HG03469 (cell line): ENCODE measurements around the gene SSNA1.
"Not testable (repeated sequence)": the region's sequence is repeated elsewhere in the genome, so short reads cannot be mapped to it uniquely, and the experiment has no call there.

Experiments
- ATAC-seq: cut with Tn5 transposase; IDR thresholded peaks from one replicate; pipeline ENCODE4 v1.9.1; 2021; ENCODE audit warnings: mild to moderate bottlenecking, moderate library complexity, moderate number of reproducible peaks; ENCODE audit not compliant: unreplicated experiment

The SSNA1 gene

GRCh38 chr9:137228968-137229896 is 40.8 kb downstream of the SSNA1 start:
- no peak for ATAC-seq

GRCh38 chr9:137229903-137230704 is 41.6 kb downstream of the SSNA1 start:
- no peak for ATAC-seq

- ATAC-seq = no peak
Observed at GRCh38 chr9:137230705-137231371, 42.4 kb downstream of the SSNA1 start, which contains the start of gene SLC34A3. SLC34A3 (plus strand) TSS chr9:137230901; CDS start chr9:137231703, 802 bp downstream.

DNA sequence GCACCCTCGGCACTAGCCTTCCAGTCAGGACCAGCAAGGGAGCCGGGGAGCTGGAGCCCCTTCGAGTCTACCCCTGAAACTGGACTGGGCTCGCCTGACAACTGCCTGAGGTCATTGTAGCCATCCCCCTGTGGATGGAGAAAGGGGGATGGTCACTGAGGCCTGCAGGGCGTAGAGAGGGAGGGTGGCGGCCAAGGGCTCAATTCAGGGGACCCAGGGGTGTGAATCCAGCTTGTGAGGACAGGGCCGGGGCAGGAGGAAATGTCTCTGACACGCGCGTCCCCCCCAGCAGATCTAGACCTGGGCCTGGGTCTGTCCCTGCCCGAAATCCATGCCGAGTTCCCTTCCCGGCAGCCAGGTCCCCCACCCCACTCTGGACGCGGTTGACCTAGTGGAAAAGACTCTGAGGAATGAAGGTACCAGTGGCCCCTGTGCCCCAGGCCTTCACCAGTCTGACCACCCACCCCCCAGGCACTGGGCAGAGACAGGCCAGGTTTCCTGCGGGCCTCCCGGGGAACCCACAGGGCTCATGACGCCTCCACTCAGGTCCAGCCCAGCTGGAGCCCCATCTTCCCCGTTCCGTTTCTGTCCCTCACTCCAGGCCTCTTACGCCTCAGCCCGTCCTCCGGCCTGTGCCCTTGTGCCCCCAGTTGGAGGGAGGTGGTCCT is 43.0 kb downstream of the SSNA1 start:
- no peak for ATAC-seq

DNA sequence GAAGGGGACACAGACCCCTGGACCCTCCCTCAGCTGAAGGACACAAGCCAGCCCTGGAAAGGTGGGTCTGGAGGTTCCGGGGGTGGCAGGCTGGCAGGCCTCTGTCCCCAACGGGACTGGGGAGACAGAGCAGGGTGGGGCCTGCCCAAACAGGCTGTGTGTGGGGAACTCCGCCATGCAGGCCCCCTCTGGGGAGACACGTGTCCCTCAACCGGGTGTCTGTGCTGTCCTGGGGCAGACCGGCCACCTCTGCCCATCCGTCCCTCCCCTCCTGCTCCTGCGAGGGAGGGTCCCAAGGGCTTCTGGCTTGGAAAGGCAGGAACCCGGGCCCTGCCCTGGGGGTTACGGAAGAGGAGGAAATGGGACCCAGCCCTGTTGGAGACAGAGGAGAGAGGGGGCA is 43.6 kb downstream of the SSNA1 start:
- ATAC-seq = no peak

DNA sequence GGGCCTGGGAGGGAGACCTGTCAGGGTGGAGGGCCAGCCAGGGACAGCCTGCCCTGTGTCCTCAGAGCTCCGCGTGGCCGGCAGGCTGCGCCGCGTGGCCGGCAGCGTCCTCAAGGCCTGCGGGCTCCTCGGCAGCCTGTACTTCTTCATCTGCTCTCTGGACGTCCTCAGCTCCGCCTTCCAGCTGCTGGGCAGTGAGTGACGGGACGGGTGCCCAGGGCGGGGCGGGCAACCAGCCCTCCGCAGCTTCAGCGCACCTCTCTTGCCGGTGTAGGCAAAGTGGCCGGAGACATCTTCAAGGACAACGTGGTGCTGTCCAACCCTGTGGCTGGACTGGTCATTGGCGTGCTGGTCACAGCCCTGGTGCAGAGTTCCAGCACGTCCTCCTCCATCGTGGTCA is 44.0 kb downstream of the SSNA1 start:
- ATAC-seq = no peak

GRCh38 chr9:137233143-137233980 is 44.9 kb downstream of the SSNA1 start:
- no peak for ATAC-seq

- ATAC-seq = no peak
Observed at GRCh38 chr9:137234055-137234697, 45.7 kb downstream of the SSNA1 start.

DNA sequence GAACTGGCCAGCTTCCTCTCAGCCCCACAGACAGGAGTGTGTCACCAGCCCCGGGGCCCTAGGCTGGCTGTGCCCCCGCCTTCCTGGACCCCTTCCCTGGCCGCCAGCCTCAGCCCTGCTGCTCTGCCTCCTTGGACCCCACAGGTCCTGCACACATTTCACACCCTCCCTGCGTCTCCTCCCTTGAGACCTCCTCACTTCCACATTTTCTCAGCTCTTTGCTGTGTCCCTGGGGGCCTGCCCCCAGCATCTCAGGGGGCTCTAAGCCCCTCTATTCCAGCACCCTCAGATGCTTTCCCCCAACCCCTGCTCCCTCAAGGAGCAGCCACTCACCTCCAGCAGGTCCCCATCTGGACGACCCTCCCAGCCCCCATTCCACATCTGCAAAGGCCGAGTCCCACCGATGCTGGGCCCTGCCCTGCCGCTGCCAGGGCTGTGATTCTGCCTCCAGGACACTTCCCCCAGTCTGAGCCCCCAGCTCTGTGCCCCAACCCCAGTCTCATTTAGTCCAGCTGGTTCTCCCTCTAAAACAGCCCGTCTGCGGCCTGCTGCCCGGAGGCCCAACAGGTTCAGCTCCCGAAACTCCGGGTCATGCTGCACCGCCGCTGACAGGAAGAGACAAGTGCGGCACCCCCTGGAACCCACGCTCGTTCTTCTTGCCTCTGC is 46.4 kb downstream of the SSNA1 start:
- ATAC-seq = no peak

DNA sequence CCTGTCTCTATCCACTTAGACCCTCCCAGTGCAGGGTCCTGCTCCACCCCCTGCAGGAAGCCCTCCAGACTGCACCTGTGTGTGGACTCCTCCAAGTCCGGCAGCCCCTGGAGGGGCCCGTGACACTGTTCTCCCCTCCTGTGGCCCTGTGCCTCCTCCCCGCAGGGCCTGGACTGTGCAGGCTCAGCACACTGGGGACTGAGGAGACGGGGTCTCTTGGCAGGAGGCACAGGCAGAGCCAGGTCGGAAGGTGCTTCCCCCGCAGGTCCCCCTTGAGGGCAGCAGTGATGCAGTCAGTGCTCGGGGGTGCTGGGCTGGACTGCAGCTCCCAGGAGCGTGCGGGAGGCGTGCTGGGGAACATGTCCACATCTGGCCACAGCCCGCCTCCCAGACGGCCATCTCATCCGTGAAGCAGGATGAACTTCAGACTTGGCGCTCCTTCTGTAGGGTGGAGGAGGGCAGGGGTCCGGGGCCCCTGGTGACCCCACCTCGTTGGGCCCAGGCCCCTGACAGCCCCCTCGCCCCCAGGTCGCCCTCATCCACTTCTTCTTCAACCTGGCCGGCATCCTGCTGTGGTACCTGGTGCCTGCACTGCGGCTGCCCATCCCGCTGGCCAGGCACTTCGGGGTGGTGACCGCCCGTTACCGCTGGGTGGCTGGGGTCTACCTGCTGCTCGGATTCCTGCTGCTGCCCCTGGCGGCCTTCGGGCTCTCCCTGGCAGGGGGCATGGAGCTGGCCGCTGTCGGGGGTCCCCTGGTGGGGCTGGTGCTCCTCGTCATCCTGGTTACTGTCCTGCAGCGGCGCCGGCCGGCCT is 47.2 kb downstream of the SSNA1 start:
- no peak for ATAC-seq

DNA sequence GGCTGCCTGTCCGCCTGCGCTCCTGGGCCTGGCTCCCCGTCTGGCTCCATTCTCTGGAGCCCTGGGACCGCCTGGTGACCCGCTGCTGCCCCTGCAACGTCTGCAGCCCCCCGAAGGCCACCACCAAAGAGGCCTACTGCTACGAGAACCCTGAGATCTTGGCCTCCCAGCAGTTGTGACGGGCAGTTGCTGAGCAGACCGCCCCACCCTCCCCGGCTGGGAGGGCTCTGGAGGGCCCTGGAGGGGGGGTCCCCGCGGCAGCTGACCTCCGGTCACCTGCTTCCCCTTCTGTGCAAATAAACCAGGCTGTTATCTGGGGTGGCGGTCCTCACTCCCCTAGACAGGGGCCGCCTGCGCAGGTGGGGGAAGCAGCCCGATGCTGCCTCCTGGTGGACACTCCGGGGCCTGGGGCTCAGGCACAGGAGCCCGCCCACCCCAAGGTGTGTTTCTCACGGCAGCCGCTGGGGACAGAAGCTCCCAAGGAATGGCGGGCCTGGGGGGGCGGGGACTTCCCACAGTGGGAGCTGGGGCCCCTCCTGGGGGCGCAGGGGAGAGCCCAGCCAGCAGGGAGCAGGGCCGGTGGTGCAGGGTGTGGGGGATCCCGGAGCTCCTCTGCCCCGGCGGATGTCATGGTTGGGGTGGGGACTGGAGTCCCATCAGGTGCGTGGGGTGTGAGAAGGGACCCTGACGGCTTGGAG is 47.9 kb downstream of the SSNA1 start:
- ATAC-seq = no peak

DNA sequence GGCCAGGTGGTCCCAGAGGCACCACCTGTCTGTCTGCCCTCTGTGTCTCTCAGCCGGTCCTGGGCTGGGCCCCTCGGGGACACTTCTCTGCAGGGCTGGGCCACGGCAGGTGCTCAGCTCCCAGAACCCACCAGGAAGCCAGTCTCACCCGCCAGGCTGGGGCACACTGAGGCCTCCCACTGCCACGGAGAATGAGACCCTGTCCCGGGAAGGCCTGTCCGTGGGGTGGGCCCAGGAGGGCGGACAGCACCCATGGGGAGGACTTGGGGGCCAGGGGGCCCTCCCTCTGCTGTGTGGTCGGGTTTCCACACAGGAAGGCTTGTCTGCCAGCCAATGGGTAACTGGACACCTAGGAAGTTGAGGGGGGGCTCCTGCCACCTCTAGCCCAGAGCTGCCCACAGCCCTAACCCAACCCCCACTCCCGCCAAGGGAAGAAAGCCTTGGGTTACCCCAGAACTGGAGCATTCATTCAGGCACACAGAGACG is 48.5 kb downstream of the SSNA1 start:
- no peak for ATAC-seq

DNA sequence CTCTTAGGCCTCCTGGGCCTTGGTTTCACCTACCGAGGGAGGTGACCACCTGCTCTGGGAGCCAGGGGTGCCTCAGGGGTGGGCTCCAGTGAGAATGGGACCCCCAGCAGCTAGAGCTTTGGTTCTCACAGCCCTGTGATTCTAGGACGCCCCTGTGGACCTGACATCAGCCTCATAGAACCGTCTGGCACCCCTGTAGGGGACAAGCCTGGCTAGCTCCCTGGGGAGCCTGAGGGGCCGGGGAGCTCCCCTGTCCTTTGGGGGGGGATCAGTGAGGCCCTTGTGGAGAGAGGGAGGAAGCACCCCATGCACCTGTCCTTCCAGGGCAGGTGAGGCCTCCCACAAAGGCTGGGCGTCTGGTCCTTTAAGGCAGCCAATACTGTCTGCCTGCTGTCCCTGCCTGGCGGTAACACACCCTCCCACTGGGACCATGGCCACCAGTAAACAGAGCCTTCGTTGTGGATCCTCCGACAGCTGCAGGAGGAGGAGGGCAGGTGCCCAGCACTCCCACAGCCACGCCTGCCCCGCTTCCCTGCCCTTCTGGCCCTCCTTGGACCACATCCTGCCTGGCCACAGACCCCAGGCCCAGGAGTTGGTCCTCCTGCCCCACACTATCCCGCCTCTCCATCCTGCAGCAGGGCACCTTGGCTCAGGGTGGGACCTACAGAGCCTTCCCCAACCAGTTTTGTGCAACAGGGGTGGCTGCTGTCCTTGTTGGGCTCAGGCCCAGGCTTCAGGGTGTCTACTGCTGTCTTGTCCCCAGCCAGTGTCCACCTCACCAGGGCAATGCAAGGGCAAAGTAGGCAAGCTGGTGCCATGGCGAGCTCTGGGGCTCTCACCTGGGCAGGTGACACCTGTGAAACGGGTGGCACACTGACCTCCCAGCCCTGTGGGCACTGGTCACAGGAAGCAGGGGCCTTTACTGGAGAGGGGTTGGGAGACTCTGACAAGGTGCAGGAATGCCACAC is 49.6 kb downstream of the SSNA1 start:
- no peak for ATAC-seq

DNA sequence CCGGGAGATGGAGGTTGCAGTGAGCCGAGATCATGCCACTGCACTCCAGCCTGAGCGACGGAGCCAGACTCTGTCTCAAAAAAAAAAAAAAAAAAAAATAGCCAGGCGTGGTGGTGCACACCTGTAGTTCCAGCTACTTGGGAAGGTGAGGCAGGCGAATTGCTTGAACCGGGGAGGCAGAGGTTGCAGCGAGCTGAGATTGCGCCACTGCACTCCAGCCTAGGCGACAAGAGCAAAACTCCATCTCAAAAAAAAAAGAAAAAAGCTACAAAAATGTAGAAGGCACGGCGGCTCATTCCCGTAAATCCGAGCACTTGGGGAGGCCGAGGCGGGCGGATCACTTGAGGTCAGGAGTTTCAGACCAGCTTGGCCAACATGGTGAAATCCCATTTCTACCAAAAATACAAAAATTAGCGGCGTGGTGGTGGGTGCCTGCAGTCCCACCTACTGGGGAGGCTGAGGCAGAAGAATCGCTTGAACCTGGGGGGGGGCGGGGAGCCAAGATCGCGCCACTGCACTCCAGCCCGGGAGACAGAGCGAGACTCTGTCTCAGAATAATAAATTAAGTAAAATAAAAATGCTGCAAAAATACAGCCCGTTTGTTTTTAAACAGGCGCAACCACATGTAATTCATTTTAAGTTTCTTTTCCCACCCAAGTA is 51.2 kb downstream of the SSNA1 start:
- not testable (repeated sequence) for ATAC-seq
